Measurements from ENCODE around the gene CCDC148. TPM values are rescaled to one million over a fixed set of nuclear protein-coding genes. Genes with fewer than 3 reads are reported as not detected.
"Not testable (repeated sequence)": the region's sequence is repeated elsewhere in the genome, so short reads cannot be mapped to it uniquely, and the experiment has no call there.

CCDC148 gene
- total and polyA plus RNA-seq, 8 donors = 0.64 to 6.0 (median 3.5) TPM

DNA sequence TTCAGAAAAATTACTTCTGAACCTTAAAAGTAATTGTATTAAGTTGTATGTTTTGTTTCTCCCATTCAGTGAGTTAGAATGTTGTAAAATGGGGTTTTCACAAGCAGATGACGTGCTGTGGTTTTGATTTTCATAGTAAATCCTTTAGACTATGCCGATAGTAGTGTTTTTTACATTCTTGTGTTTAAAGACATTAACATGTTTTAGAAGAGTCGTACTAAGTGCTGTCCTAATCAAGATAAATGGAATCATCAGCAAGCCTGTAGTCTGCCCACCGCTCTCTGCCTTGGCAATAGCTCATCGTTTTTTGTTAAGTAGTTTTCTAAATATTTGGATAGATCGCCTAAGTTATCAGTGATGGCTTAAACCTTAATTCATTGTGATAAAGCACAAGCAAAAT is 21.7 kb upstream of the CCDC148 start:
- peak overlapping the region in 1 of 2 donors; percentile 5 for H3K27ac ChIP-seq
- DNase-seq (no peak), ATAC-seq (no peak)
- TF ChIP-seq, protein P1, sequence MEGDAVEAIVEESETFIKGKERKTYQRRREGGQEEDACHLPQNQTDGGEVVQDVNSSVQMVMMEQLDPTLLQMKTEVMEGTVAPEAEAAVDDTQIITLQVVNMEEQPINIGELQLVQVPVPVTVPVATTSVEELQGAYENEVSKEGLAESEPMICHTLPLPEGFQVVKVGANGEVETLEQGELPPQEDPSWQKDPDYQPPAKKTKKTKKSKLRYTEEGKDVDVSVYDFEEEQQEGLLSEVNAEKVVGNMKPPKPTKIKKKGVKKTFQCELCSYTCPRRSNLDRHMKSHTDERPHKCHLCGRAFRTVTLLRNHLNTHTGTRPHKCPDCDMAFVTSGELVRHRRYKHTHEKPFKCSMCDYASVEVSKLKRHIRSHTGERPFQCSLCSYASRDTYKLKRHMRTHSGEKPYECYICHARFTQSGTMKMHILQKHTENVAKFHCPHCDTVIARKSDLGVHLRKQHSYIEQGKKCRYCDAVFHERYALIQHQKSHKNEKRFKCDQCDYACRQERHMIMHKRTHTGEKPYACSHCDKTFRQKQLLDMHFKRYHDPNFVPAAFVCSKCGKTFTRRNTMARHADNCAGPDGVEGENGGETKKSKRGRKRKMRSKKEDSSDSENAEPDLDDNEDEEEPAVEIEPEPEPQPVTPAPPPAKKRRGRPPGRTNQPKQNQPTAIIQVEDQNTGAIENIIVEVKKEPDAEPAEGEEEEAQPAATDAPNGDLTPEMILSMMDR (IDR thresholded peaks at IDR 0.05) = no peak
- H3K9me3 ChIP-seq = no peaks in the 10 kb centered on the region
- no peak overlapping the region for H3K4me3 ChIP-seq
- H3K36me3 ChIP-seq = no peaks in the 10 kb centered on the region
- H3K27me3 ChIP-seq = no peaks in the 10 kb centered on the region
- H3K4me1 ChIP-seq = peaks cover 3 to 11% of the 10 kb centered on the region in 2 donors
- intact Hi-C loops (cut with DNase I) = no loop called here

GRCh38 chr2:158477202-158477601 is 20.6 kb upstream of the CCDC148 start:
- Histone ChIP-seq H3K27me3 (no peaks in the 10 kb centered on the region), H3K4me1 (peaks cover 0 to 11% of the 10 kb centered on the region in 2 donors), H3K27ac (no peak overlapping the region), H3K36me3 (no peaks in the 10 kb centered on the region), H3K4me3 (no peak overlapping the region), H3K9me3 (peaks cover 0 to 4% of the 10 kb centered on the region in 2 donors)
- ATAC-seq (no peak), DNase-seq (no peak)
- TF ChIP-seq, protein P1 (IDR thresholded peaks at IDR 0.05) = no peak
- intact Hi-C loops (cut with DNase I) = no loop called here

- ATAC-seq; H3K4me3 ChIP-seq; H3K27me3 ChIP-seq; H3K9me3 ChIP-seq; H3K27ac ChIP-seq; H3K36me3 ChIP-seq; intact Hi-C loops (cut with DNase I); DNase-seq: not testable (repeated sequence)
- H3K4me1 ChIP-seq = peaks cover 0 to 11% of the 10 kb centered on the region in 2 donors
Measured at GRCh38 chr2:158474526-158475011, 18.0 kb upstream of the CCDC148 start.

- intact Hi-C loops (cut with DNase I) = no loop called here
- Histone ChIP-seq H3K4me1 (peaks cover 0 to 11% of the 10 kb centered on the region in 2 donors), H3K4me3 (no peak overlapping the region), H3K9me3 (peaks cover 0 to 4% of the 10 kb centered on the region in 2 donors), H3K27ac (no peak overlapping the region), H3K27me3 (no peaks in the 10 kb centered on the region), H3K36me3 (no peaks in the 10 kb centered on the region)
- DNase-seq (no peak), ATAC-seq (no peak)
- TF ChIP-seq, protein P1 (IDR thresholded peaks at IDR 0.05) = no peak
Measured at GRCh38 chr2:158473719-158474392, 17.3 kb upstream of the CCDC148 start.

- not testable (repeated sequence) for ATAC-seq
Measured at GRCh38 chr2:158473300-158473699, 16.7 kb upstream of the CCDC148 start.

DNA sequence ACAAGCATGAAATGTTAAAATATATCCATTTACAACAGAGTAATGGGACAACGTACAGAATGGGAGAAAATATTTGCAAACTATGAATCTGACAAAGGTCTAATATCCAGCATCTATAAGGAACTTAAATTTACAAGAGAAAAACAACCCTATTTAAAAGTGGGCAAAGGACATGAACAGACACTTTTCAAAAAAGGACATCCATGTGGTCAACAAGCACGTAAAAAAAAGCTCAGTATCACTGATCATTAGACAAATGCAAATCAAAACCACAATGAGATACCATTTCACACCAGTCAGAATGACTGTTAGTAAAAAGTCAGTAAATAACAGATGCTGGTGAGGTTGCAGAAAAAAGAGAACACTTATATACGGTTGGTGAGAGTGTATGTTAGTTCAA is 16.3 kb upstream of the CCDC148 start:
- H3K9me3 ChIP-seq; ATAC-seq; H3K36me3 ChIP-seq; H3K27me3 ChIP-seq; H3K4me1 ChIP-seq; DNase-seq; H3K27ac ChIP-seq; H3K4me3 ChIP-seq; intact Hi-C loops (cut with DNase I): not testable (repeated sequence)

More at GRCh38 chr2:158473300-158473699, 16.7 kb upstream of the CCDC148 start:
- H3K4me1 ChIP-seq = peaks cover 0 to 11% of the 10 kb centered on the region in 2 donors
- H3K4me3 ChIP-seq; H3K9me3 ChIP-seq; H3K27me3 ChIP-seq; intact Hi-C loops (cut with DNase I); H3K27ac ChIP-seq; H3K36me3 ChIP-seq; DNase-seq: not testable (repeated sequence)

- no peaks in the 10 kb centered on the region for H3K27me3 ChIP-seq
- no peaks in the 10 kb centered on the region for H3K9me3 ChIP-seq
- TF ChIP-seq, protein P1 (IDR thresholded peaks at IDR 0.05) = no peak
- H3K4me3 ChIP-seq = no peak overlapping the region
- ATAC-seq (no peak), DNase-seq (no peak)
- intact Hi-C loops (cut with DNase I) = no loop called here
- H3K27ac ChIP-seq = no peak overlapping the region
- no peaks in the 10 kb centered on the region for H3K36me3 ChIP-seq
- H3K4me1 ChIP-seq = peaks cover 0 to 7% of the 10 kb centered on the region in 2 donors
Measured at GRCh38 chr2:158467248-158467647, 10.7 kb upstream of the CCDC148 start.
